NCI-H345 treated with DMSO at 0.1 percent for 48 hours (cell line): ENCODE results near the gene TMEM98.
"Not testable (repeated sequence)": the region's sequence is repeated elsewhere in the genome, so short reads cannot be mapped to it uniquely, and the experiment has no call there.

ENCODE experiments used
- DNase-seq: peaks from one replicate; lab custom pipeline; 2025; ENCODE audit not compliant: unreplicated experiment; lab: John Stamatoyannopoulos, UW

The TMEM98 gene

GRCh38 chr17:32914181-32914580 is 13.8 kb upstream of the TMEM98 start:
- no peak for DNase-seq

DNA sequence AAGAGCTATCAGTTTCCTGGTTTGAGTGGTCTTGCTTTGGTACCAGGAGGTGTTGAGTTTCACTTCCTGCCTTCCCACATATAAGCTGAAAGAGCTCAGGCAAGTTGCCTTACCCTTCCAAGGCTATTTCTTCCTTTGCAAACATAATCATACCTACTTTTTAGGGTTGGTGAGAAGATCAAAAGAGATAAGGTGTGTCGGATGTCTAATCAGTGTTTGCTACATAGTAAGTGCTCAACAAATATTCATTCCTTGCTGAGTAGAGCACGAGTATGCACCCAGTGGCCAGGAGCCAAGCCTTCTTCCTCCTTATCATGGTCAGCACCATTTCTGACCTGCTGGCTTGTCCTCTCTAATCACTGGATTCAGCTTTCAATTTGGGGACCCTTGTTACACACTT is 12.7 kb upstream of the TMEM98 start:
- DNase-seq, result no peak

DNA sequence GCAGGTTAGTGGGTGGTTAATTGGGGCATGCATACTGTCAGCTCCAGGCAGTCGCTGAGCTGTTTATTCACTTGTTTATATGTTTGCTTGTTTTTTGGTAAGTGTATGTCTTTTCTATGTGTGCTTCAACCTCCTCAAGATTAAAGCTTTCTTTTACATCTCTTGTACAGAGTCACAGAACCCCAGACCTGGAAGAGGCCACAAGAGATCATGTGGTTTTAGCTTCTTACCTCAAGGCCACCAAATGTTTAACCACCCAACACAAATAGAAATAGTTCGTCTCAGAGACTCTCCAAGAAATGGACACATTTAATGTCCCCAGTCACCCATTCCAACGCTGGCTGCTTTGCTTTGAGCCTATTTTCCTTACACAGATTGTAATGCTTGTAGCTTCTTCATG is 11.8 kb upstream of the TMEM98 start:
- no peak for DNase-seq

GRCh38 chr17:32917081-32917480 is 10.9 kb upstream of the TMEM98 start:
- no peak for DNase-seq

GRCh38 chr17:32917842-32918241 is 10.1 kb upstream of the TMEM98 start:
- no peak for DNase-seq

DNA sequence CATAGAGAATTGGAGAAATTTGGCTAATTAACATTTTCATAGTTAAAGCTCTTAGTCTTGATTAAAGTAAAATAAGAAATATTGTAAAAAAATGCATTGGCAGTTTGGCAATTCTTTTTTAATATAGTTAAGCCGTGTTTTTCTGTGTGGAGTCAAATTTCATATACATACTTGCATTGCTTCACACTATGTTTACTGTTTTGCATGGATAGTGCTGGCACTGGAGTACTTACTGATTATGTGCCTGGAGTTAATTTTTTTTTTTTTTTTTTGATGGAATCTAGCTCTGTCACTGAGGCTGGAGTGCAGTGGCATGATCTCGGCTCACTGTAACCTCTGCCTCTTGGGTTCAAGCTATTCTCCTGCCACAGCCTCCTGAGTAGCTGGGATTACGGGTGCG is 8.1 kb upstream of the TMEM98 start:
- DNase-seq, result not testable (repeated sequence)

DNA sequence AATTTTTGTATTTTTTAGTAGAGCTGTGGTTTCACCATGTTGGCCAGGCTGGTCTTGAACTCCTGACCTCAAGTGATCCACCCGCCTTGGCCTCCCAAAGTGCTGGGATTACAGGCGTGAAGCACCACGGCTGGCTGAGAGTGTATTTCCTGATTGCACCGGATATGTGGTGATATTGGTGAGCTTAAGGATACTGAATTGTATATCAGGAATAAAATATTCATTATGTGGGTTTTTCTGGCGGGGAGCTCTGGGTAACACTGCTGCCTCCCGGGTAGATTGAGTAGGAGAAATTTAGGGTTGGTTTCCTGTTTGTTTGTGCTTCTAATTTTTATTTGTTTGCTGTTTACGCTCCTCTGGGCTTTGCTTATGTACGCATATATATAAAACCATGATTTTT is 7.7 kb upstream of the TMEM98 start:
- no peak for DNase-seq

GRCh38 chr17:32921017-32921416 is 6.9 kb upstream of the TMEM98 start:
- DNase-seq, result no peak

DNA sequence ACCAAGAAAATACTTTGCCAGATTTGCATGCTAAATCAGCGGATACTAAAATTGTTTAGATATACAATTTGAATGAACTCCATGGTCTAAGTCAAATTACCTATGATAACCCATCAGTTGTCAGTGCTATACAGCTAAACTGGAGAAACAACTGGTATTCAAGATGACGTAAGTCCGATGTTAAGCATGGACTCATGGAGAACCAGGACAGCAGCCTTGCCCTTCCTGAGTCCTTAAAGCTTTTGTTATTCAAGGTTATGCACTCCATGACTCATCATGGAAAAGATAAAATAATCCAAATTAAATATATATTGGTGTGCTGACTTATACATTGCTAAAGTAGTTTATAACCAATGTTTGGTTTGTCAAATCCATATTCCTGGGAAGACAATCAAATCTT is 4.0 kb upstream of the TMEM98 start:
- not testable (repeated sequence) for DNase-seq

DNA sequence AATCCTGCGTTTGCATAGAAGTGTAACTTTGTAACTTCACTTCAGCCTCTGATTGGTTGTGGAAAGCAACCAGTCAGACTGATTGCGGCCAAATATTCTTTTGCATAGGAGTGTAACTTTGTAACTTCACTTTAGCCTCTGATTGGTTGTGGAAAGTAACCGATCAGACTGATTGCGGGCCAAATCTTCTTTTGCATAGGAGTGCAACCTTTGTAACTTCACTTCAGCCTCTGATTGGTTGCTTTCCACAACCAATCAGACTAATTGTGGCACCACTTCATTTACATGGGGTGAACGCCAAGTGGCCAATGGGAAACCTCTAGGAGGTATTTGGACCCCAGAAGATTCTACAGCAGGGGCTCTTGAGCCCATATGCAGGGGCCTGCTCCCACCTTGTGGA is 1.8 kb upstream of the TMEM98 start:
- DNase-seq, result no peak

DNA sequence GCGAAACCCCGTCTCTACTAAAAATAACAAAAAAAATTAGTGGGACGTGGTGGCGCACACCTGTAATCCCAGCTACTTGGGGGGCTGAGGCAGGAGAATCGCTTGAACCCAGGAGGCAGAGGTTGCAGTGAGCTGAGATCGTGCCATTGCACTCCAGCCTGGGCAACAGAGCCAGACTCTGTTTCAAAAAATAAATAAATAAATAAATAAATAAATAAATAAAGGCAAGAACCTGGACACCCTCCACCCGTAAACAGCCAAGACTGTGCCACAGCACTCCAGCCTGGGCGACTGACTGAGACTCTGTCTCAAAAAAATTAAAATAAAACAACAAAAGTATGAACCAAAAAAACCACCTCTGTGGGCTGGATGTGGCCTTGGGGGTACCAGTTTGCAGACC is 1.2 kb upstream of the TMEM98 start:
- not testable (repeated sequence) for DNase-seq

GRCh38 chr17:32927201-32927723 is 691 bp upstream of the TMEM98 start:
- DNase-seq, result no peak

DNA sequence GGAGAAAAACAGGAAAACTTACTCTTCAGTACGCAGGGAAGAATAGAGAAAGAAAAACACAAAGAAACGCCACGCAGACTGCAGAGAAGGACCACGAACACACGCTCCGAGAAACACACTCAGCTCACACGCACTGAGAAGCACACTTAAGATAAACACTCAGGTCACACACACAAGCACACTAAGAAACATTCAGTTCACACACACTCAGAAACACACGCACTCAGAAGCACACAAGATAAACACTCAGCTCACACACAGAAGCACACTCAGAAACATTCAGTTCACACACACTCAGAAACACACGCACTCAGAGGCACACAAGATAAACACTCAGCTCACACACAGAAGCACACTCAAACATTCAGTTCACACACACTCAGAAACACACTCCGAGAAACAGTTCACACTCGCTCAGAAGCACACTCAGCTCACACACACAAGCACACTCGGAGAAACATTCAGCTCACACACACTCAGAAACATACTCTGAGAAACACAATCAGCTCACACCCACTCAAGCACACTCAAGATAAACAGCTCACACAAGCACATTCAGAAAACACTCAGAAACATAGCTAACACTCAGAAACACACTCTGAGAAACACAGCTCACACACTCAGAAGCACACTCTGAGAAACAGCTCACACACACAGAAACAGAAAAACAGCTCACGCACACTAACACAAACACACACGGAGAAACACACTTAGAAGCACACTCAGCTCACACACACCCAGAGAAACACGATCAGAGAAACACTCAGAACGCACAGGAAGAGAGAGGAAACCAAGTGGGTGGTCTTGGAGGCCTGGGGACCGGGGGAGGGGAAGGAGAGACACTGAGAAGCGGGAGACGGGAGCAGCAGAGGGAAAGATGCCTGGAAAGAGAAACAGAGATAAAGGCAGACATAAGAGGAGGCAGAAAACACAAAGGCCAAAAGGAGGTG is 908 bp downstream of the TMEM98 start:
- DNase-seq, result no peak

- DNase-seq, result no peak
Observed at GRCh38 chr17:32929588-32929987, 1.6 kb downstream of the TMEM98 start.

- no peak for DNase-seq
Observed at GRCh38 chr17:32930512-32930911, 2.6 kb downstream of the TMEM98 start.

DNA sequence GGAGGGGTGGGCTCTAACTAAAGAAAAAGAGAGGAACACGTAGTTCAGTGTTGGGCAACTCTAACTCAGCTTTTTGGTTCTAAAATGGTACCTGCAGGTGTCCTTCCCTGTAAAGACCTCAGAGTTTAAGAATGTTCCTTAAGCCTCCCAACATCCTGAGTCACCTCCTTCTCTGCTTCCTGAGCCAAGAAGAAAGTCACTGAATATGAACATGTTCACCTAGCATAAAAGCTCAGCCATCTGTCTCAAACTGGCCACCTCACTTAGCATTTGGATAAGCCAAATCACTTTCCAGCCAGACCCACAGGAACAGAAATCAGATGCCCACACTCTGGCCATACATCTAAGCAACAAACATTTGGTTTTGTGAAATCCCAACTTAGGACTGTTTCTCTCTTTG is 3.7 kb downstream of the TMEM98 start:
- DNase-seq, result no peak

DNA sequence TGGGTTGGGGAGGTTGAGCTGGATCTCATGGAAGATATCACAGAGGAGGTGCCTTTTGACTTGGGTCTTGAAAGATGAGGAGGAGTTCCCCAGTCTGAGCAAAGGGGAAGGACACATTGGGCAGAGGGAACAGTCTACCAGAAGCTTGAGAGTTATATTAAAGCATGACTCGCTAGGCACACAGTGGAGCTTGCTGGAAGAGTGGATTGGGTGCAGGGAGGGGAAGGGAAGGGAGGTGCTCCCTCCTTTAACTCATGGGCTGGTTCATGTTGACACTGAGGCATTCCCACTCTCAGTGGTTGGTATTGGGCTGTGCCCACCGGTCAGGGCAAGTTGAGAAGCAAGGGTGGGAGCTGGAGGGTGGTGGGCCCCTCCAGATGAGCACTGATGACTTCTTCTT is 5.9 kb downstream of the TMEM98 start:
- no peak for DNase-seq

- no peak for DNase-seq
Observed at GRCh38 chr17:32935726-32936125, 7.8 kb downstream of the TMEM98 start.

- no peak for DNase-seq
Observed at GRCh38 chr17:32936186-32936893, 8.4 kb downstream of the TMEM98 start.

- no peak for DNase-seq
Observed at GRCh38 chr17:32936894-32937500, 9.0 kb downstream of the TMEM98 start.

DNA sequence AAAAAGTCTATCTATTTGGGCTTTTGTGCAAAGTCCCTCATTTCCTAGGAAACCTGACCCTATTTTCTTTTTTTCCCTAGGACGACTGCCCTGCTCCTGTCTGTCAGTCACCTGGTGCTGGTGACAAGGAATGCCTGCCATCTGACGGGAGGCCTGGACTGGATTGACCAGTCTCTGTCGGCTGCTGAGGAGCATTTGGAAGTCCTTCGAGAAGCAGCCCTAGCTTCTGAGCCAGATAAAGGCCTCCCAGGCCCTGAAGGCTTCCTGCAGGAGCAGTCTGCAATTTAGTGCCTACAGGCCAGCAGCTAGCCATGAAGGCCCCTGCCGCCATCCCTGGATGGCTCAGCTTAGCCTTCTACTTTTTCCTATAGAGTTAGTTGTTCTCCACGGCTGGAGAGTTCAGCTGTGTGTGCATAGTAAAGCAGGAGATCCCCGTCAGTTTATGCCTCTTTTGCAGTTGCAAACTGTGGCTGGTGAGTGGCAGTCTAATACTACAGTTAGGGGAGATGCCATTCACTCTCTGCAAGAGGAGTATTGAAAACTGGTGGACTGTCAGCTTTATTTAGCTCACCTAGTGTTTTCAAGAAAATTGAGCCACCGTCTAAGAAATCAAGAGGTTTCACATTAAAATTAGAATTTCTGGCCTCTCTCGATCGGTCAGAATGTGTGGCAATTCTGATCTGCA is 12.9 kb downstream of the TMEM98 start:
- no peak for DNase-seq
